Panc1 (cell line): ENCODE results near the gene ZNF580.

Experiments
- CTCF ChIP-seq: fragments of 450-650 bp; IDR thresholded peaks from 2 replicates; pipeline ENCODE4 v1.5.1; 2017; ENCODE audit warnings: mild to moderate bottlenecking
- POLR2AphosphoS5 ChIP-seq: IDR thresholded peaks from 2 replicates; pipeline ENCODE4 v1.6.1; 2012; ENCODE audit warnings: mild to moderate bottlenecking, low read depth, low read length, moderate library complexity
- REST ChIP-seq, 2 experiments: IDR thresholded peaks; 2 replicates each; pipeline ENCODE4 v1.6.1; 2011 to 2012; ENCODE audit warnings: low read depth in 2 of 2, control low read depth in 1 of 2, low read length in 1 of 2, mild to moderate bottlenecking in 1 of 2, moderate library complexity in 1 of 2; ENCODE audit not compliant: insufficient read depth in 1 of 2
- SIN3A ChIP-seq: IDR thresholded peaks from 2 replicates; pipeline ENCODE4 v1.6.1; 2012; ENCODE audit warnings: low read depth, mild to moderate bottlenecking, low read length, moderate library complexity, borderline replicate concordance; ENCODE audit not compliant: insufficient read depth
- TCF7L2 ChIP-seq: IDR thresholded peaks from 2 replicates; pipeline ENCODE4 v1.6.1; 2011; ENCODE audit warnings: mild to moderate bottlenecking, low read depth, low read length, inconsistent platforms

- no peak for TF ChIP-seq CTCF
- TF ChIP-seq POLR2AphosphoS5 = no peak
- TF ChIP-seq SIN3A = no peak
- no peak for TF ChIP-seq TCF7L2
- TF ChIP-seq REST (IDR thresholded peaks at IDR 0.05; ENCODE audit: insufficient read depth in 1 of 2, low read depth in 2 of 2, low read length in 1 of 2) = no peak
Observed at GRCh38 chr19:55601084-55601483, 39.7 kb upstream of the ZNF580 start.
